ENCODE measurements around the gene HEATR5A. TPM values are rescaled to one million over a fixed set of nuclear protein-coding genes. Genes with fewer than 3 reads are reported as not detected.

Gene HEATR5A
- total and polyA plus RNA-seq, 2 experiments from 2014 or later: 25.8 to 32.5 TPM

GRCh38 chr14:31251028-31251958, 169.1 kb downstream of the HEATR5A start:
- no peaks in the 10 kb centered on the region for H4K20me1 ChIP-seq (replicated peaks; ENCODE audit: insufficient read depth)
- no peak overlapping the region for H3K4me3 ChIP-seq
- no peak overlapping the region for H3K27ac ChIP-seq (ENCODE audit: low read depth)
- H3K4me2 ChIP-seq: no peak overlapping the region
- no peaks in the 10 kb centered on the region for H3K79me2 ChIP-seq (replicated peaks; ENCODE audit: insufficient read depth)
- no peaks in the 10 kb centered on the region for H3K27me3 ChIP-seq (ENCODE audit: insufficient read depth)
- peaks cover 3% of the 10 kb centered on the region for H3K27me3 Mint-ChIP-seq (ENCODE audit: insufficient read depth, low read depth, poor library complexity)
- H2AFZ ChIP-seq: 0 out of 2 replicates have a peak overlapping the region, but pooled peaks have one; percentile 59
- no peak overlapping the region for H3K4me3 Mint-ChIP-seq
- no peaks in the 10 kb centered on the region for H3K4me1 Mint-ChIP-seq
- H3K27ac Mint-ChIP-seq: no peak overlapping the region
- H3K9me3 Mint-ChIP-seq: peaks cover 3% of the 10 kb centered on the region; the same call in 2 of the 3 replicates
- H3F3A ChIP-seq (replicated peaks; ENCODE audit: low read depth): no peaks in the 10 kb centered on the region
- no peak for ATAC-seq
- no peaks in the 10 kb centered on the region for H3K4me1 ChIP-seq (ENCODE audit: insufficient read depth)
- no peaks in the 10 kb centered on the region for H3K9me2 ChIP-seq (ENCODE audit: insufficient read depth)
- peaks cover 2% of the 10 kb centered on the region; the same call in 1 of the 3 replicates for H3K36me3 Mint-ChIP-seq (ENCODE audit: low read depth)
- H3K36me3 ChIP-seq (ENCODE audit: insufficient read depth): no peaks in the 10 kb centered on the region
- no peak for DNase-seq (ENCODE audit: low spot score)
- TF ChIP-seq EZH2phosphoT487 (IDR thresholded peaks at IDR 0.05; ENCODE audit: unreplicated experiment) (no peak), JUNB (IDR thresholded peaks at IDR 0.05; ENCODE audit: unreplicated experiment) (no peak), CTCF (conservative IDR thresholded peaks at IDR 0.05; ENCODE audit: low read depth in 2 of 2) (no peak), REST (IDR thresholded peaks at IDR 0.05; ENCODE audit: unreplicated experiment) (no peak), NANOG (IDR thresholded peaks at IDR 0.05; ENCODE audit: borderline replicate concordance) (no peak), ETS1 (IDR thresholded peaks at IDR 0.05) (no peak), ZNF114 (CRISPR knock-in tag; IDR thresholded peaks at IDR 0.05) (no peak), POLR2AphosphoS5 (IDR thresholded peaks at IDR 0.05; ENCODE audit: low read depth) (no peak), ZNF331 (CRISPR knock-in tag; IDR thresholded peaks at IDR 0.05; ENCODE audit: low read depth) (no peak), CREB1 (CRISPR knock-in tag; IDR thresholded peaks at IDR 0.05; ENCODE audit: low read depth) (no peak), STAT1 (IDR thresholded peaks at IDR 0.05; ENCODE audit: unreplicated experiment) (no peak), EZH2 (IDR thresholded peaks at IDR 0.05; ENCODE audit: low read depth, unreplicated experiment) (no peak)
- TF ChIP-seq, protein P1, sequence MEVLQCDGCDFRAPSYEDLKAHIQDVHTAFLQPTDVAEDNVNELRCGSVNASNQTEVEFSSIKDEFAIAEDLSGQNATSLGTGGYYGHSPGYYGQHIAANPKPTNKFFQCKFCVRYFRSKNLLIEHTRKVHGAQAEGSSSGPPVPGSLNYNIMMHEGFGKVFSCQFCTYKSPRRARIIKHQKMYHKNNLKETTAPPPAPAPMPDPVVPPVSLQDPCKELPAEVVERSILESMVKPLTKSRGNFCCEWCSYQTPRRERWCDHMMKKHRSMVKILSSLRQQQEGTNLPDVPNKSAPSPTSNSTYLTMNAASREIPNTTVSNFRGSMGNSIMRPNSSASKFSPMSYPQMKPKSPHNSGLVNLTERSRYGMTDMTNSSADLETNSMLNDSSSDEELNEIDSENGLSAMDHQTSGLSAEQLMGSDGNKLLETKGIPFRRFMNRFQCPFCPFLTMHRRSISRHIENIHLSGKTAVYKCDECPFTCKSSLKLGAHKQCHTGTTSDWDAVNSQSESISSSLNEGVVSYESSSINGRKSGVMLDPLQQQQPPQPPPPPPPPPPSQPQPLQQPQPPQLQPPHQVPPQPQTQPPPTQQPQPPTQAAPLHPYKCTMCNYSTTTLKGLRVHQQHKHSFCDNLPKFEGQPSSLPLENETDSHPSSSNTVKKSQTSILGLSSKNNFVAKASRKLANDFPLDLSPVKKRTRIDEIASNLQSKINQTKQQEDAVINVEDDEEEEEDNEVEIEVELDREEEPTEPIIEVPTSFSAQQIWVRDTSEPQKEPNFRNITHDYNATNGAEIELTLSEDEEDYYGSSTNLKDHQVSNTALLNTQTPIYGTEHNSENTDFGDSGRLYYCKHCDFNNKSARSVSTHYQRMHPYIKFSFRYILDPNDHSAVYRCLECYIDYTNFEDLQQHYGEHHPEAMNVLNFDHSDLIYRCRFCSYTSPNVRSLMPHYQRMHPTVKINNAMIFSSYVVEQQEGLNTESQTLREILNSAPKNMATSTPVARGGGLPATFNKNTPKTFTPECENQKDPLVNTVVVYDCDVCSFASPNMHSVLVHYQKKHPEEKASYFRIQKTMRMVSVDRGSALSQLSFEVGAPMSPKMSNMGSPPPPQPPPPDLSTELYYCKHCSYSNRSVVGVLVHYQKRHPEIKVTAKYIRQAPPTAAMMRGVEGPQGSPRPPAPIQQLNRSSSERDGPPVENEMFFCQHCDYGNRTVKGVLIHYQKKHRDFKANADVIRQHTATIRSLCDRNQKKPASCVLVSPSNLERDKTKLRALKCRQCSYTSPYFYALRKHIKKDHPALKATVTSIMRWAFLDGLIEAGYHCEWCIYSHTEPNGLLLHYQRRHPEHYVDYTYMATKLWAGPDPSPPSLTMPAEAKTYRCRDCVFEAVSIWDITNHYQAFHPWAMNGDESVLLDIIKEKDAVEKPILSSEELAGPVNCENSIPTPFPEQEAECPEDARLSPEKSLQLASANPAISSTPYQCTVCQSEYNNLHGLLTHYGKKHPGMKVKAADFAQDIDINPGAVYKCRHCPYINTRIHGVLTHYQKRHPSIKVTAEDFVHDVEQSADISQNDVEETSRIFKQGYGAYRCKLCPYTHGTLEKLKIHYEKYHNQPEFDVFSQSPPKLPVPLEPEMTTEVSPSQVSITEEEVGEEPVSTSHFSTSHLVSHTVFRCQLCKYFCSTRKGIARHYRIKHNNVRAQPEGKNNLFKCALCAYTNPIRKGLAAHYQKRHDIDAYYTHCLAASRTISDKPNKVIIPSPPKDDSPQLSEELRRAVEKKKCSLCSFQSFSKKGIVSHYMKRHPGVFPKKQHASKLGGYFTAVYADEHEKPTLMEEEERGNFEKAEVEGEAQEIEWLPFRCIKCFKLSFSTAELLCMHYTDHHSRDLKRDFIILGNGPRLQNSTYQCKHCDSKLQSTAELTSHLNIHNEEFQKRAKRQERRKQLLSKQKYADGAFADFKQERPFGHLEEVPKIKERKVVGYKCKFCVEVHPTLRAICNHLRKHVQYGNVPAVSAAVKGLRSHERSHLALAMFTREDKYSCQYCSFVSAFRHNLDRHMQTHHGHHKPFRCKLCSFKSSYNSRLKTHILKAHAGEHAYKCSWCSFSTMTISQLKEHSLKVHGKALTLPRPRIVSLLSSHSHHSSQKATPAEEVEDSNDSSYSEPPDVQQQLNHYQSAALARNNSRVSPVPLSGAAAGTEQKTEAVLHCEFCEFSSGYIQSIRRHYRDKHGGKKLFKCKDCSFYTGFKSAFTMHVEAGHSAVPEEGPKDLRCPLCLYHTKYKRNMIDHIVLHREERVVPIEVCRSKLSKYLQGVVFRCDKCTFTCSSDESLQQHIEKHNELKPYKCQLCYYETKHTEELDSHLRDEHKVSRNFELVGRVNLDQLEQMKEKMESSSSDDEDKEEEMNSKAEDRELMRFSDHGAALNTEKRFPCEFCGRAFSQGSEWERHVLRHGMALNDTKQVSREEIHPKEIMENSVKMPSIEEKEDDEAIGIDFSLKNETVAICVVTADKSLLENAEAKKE (CRISPR knock-in tag; IDR thresholded peaks at IDR 0.05): no peak

Measured in GM23338 (cell line).